CD4-positive, alpha-beta T cell treated with Interleukin-1 beta for 1 hour (primary cell): ENCODE data around the gene LARP1B.
"Not testable (repeated sequence)": the region's sequence is repeated elsewhere in the genome, so short reads cannot be mapped to it uniquely, and the experiment has no call there.

ENCODE experiments used
- DNase-seq, 2 donors: peaks; one replicate each; pipeline ENCODE4 v3.0.0-alpha.2; 2020 to 2022

Gene LARP1B

DNA sequence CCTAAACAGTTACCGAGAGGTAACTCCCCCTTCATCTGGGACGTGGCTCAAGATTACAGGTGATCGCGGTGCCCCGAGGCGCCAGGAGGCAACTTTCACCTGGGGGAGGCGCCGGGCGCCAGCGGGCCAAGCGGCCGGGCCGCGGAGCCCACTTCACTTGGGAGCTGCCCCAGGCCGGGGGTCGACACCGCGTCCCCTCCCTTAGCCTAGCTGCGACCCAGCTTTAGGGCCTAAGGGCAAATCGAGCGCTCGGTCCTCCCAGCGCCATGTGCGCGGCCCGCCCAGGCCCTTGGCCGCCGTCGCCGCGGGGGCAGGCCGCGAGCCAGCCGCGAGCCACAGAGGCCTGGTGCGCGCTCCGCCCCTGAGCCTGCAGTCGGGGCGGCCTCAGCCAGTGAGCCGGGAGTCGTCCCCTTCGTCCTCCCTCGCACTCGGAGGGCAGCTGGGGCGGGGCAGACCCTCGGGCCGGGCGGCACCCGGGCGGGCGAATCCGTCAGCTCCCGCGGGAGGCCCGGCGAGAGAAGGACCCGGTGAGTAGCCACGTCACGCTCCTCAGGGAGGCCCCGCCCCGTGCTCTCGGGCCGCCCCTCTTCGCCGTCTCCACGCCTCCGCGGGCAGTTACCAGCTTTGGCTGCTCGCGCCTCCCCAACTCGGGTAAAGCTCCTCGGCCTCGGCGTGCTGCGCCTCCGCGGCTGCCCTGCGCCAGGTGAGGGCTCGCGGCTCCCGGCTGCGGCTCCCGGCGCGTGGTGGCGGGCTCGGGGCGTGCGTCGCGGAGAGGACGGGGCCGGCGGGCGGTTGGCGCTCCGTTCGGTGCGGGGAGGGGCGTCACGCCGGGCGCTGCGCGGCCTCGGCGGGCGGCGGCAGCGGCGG lies at the start of gene LARP1B:
Gene LARP1B, plus strand, starts transcription at position 614 of the 867 bp plus-strand sequence. CDS start 13,640 bp downstream, outside the sequence.
- peak; percentile 93 for DNase-seq

DNA sequence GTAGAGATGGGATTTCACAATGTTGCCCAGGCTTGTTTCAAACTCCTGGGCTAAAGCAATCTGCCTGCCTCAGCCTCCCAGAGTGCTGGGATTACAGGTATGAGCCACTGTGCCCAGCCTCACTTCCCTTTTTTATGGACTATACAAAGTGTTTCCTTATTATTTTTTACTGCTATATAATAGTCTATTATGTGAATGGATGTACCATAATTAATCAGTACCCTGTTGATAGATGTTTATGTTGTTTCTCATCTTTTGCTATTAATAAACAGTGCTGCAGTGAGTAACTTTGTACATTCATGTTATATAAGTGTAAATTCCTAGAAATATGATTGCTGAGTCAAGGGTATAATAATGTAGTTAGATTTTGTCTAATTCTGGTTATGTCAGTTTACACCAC lies 35.8 kb upstream of the LARP1B start:
- DNase-seq: no peak

DNA sequence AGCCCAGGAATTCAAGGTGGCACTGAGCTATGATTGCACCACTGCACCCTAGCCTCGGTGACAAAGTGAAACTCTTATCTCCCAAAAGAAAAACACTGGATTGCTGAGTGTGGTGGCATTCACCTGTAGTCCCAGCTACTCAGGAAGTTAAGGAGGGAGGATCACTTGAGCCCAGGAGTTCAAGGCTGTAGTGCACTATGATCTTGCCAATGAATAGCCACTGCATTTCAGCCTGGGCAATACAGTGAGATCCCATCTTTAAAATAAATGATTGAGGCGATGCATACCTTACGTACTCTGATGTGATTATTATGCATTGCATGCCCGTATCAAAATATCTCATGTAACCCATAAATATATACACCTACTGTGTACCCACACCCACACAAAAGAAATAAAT lies 31.2 kb upstream of the LARP1B start:
- DNase-seq: no peak

DNA sequence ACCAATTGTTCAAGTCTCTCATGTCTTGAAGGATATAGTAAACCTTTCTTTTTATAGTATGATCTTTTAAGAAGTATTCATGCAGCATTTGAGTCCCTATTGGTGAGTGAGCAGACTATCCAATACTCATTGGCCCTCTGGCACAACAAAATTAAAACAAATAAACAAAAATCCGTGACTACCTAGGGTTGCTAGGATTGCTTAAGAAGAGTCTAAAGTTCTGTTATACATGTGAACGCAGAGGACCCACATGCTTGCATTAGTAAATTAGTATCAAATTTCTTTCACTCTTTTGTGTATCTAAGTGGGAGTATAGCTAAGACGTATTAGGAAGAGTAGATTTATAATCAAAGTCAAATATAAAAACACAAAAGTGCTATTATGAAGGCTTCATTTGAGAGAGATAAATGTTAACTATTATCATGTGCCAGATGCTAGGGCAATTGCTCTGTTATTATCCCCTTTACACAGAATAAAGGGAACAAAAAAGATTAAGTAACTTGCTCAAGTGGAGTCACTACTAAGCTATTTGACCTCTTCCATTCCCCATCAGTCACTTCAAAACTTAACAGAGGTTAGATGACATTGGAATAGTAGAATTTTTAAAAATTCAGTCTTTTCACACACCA lies 29.2 kb upstream of the LARP1B start:
- no peak for DNase-seq

DNA sequence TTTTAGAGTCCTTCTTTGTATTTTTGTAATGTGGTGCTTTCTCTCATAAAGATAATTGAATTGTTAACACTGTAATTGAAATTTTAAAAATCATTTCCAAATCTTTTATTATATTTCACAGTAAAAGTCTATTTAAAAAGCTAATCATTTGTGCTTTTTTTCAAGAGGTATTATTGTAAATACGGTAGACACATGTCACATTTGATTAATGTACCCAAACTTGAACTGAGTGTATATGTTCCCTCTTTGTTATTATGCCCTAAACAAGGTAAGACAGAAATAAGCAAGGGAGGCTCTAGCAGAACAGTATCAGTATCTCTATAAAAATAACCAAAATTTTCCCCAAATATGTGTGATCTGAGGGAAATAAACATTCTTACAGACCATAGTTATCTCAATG lies 21.5 kb upstream of the LARP1B start:
- no peak for DNase-seq

DNA sequence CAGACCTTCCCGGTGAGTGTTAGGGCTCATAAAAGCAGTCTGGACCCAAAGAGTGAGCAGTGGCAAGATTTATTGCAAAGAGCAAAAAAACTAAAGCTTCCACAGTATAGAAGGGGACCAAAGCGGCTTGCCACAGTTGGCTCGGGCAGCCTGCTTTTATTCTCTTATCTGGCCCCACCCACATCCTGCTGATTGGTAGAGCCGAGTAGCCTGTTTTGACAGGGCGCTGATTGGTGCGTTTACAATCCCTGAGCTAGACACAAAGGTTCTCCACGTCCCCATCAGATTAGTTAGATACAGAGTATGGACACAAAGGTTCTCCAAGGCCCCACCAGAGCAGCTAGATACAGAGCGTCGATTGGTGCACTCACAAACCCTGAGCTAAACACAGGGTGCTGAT lies 14.1 kb upstream of the LARP1B start:
- not testable (repeated sequence) for DNase-seq

DNA sequence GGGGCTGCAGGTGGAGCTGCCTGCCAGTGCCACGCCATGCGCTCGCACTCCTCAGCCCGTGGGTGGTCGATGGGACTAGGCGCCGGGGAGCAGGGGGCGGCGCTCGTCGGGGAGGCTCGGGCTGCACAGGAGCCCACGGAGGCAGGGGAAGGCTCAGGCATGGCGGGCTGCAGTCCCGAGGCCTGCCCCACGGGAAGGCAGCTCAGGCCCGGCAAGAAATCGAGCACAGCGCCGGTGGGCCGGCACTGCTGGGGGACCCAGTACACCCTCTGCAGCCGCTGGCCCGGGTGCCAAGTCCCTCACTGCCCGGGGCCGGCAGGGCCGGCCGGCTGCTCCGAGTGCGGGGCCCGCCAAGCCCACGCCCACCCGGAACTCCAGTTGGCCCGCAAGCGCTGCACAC lies 13.6 kb upstream of the LARP1B start:
- not testable (repeated sequence) for DNase-seq

DNA sequence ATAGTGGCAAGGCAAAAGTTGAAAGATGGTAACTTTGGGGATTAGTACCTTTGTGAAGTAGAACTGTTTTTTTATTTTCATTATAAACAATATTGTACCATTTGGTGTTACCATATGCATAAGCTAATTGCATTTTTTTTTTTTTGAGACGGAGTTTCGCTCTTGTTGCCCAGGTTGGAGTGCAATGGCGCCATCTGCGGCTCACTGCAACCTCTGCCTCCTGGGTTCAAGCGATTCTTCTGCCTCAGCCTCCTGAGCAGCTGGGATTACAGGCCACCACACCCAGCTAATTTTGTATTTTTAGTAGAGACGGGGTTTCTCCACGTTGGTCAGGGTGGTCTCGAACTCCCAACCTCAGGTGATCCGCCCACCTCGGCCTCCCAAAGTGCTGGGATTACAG lies 9.9 kb upstream of the LARP1B start:
- peak in 1 of 2 donors; percentile 5 for DNase-seq

DNA sequence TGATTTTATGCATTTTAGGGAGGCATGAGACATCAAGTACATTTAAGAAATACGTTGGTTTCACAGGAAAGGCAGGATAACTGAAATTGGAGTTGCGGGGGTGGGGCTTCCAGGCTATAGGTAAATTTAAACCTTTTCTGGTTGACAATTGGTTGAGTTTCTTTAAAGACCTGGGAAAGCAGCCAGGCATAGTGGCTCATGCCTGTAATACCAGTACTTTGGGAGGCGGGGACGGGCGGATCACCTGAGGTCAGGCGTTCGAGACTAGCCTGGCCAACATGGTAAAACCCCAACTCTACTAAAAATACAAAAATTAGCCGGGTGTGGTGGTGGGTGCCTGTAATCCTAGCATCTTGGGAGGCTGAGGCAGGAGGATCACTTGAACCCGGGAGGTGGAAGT lies 6.2 kb upstream of the LARP1B start:
- DNase-seq: not testable (repeated sequence)

DNA sequence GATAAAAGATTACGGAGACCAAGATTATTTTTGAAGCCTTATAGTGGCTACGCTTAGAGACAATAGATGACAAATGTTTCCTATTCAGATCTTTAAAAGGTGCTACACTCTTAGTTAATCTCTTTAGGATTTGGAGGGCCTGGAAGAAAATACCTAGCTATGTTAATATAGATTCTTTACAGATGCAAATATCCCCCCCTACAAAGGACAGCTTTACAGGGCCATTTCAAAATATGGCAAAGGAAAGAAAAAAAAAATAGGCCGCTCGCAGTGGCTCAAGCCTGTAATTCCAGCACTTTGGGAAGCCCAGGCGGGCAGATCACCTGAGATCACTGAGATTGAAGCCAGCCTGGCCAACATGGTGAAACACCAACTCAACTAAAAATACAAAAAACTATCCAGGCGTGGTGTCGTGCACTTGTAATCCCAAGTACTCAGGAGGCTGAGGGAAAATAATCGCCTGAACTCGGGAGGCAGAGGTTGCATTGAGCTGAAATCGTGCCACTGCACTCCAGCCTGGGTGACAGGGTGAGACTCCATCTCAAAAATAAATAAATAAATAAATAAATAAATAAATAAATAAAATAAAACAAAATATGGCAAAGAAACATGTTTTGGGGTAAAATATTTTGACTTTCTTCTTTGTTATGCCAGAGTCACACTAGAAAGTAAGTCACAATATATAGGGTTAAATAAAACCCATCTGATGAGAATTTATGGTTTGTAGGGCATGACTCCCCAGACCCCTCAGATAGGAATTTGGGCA lies 5.5 kb upstream of the LARP1B start:
- DNase-seq: not testable (repeated sequence)

DNA sequence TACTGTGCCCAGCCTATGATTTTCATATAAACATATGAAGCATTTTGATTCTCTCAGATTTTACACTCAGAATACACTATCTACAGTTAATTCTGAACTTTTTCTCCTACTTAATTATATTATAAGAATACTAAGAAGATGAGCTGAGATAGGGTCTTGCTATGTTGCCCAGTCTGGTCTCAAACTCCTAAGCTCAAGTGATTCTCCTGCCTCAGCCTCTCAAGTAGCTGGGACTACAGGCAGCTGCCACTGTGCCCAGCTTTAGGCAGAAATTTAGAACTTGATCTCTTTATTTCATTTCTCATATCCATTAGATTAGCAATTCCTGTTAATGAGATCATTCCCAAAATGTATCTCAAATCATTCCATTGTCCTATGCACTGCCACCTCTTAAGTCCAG lies 4.7 kb upstream of the LARP1B start:
- DNase-seq: no peak

DNA sequence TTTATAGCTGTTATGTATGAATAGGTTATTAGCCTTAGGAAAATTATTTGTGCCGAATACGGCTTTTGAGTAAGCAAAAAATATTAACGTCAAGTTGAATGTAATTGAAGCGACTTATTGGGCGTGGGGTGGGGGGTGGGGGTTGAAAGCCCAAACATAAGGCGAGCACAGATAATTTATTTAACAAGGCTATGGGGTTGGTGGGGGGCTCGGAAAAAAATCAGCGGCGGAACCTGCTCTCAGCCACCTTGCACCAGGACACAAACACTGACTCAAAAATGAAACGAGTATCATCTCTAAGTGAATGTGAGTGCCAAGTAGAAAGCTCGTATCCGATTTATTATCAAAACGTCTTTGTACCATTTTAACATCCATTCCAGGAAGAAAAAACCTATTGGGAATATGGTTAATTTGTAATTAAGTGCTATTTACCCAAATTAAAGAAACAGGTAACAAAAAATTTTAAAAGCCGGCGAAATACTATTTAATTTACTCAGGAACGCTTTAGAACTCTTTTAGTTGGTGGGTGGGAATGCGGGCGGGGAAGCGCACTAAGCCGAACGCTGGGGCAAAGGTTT lies 902 bp upstream of the LARP1B start:
- DNase-seq: no peak

DNA sequence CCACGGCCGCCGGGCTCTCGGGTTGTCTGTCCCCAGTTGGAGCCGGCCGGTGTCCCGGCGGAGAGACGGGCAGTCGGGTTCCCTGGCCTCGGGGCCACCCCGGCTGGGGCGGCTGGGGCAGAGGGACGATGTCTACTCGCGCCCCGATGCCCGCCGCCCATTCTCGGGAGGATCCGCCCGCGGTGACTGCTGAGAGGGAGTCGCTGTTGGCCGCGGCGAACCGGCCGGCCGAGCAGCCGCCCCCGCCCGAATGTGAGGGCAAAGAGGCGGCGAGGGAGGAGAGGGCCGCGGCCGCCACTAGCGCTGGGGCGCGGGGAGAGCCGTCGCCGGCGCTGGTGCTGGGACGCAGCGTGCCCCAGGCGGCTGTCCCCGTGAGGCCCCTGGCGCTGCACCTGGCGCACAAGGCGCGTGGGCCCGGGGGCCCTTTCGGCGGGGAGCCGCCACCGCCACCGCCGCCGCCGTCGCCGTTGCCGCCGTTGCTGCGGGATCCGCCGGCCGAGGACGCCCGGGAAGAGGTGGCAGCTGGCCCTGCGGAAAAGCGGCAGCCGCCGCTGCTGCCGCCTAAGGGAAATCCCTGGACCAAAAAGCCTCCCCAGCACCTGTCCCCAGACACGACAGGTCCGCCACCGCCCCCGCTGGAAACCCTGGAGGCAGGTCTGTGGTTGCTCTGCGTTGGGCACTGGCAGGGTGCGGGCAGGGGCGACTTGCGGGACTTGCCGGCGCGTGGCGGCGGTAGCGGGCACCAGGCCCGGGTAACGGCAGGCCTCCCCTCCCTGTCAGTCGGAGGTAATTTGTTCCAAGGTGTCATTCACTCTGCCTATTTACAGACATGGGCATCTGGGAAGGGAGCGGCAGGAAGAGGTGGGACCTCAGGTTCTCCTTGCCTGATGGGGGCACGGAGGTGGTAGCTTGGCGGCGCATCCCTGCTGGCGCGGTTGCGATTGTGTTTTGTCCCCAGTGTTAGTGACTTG lies 739 bp downstream of the LARP1B start:
- peak; percentile 54 to 65 for DNase-seq

DNA sequence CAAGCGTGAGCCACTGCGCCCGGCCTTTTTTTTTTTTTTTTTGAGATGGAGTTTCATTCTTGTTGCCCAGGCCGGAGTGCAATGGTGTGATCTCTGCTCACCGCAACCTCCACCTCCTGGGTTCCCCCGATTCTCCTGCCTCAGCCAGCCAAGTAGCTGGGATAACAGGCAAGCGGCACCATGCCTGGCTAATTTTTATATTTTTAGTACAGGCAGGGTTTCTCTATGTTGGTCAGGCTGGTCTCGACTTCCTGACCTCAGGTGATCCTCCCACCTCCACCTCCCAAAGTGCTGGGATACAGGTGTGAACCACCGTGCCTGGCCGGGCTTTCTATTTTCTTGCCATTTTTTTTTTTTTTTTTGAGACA lies 5.3 kb downstream of the LARP1B start:
- not testable (repeated sequence) for DNase-seq

DNA sequence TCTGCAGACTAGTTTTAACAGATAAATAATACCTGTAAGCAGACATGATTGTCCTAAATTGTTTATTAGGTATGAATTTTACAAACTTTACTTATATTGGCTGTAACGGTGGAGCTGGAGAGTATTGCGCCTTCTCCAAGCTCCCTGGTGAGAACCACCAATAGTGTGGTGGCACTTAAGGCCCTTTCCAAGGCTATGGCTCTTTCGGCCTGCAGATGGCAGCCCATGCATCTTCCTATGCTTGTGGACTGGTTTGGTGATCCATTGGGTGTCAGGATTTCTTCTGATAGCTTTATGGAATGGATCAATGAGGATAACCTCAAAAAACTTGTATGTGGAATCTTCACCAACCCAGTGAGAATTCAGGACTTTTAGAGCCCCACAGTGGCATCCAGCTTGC lies 7.8 kb downstream of the LARP1B start:
- DNase-seq: no peak

DNA sequence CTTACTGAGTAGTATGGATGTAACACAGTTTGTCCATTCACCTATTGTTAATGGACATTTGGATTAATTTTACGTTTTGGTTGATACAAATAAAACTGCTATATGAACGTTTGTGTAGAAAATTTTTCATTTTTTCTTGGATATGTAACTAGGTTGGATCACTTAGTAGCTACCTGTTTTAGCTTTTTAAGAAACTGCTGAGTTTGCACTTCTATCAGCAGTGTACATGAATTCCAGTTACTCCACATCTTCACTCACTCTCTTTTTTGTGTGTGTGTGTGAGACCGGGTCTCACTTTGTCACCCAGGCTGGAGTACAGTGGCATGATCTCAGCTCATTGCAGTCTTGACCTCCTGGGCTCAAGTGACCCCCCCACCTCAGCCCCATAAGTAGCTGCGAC lies 15.4 kb downstream of the LARP1B start:
- no peak for DNase-seq

DNA sequence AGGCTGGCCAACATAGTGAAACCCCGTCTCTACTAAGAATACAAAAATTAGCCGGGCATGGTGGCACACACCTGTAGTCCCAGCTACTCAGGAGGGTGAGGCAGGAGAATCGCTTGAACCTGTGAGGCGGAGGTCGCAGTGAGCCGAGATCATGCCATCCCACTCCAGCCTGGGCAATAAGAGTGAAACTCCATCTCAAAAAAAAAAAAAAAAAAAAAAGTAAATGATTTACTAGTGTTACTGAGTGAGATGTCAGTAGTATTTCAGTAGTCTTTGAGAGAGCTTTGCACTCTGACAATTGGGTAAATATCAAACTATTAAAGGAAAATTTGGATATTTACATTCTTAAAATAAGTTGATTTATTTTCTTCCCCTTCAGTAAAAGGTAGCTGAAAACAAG lies 34.2 kb downstream of the LARP1B start:
- not testable (repeated sequence) for DNase-seq

DNA sequence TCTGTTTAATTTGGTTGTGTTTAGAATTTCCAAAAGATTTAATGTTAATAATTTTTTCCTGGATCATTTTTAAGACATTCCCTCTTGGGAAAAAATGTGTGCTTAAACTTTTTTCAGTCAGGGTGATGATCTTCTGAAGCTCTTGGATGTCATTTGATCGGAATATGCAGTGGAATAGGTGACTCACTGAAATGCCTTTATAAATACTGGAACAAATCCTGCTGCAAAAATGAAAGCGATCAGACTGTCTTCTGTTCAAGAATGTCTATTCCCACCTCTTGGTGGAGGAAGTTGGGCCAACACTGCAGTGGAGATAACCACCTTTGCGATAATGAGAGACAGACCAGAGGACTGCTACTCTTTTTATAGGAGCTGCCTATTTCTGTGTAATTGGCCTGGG lies 46.7 kb downstream of the LARP1B start:
- no peak for DNase-seq

DNA sequence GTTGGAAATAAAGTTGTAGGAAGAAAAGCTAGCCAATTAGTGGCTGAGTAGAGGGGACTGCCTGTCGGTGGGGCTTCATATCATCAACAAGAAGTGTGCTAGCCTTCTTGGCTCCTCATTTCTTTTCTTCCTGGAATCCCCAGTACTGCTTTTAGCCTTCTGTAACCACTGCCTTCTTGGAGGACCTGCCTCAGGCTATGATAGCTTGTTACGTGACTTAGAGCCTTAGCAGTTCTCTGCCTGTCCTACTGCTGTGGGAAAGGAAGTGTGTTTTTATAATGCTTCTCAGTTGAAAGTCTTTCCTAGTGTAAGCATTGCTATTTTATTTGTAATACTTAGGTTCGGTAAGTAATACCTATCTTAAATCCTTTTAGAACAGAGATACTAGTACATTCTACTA lies 61.9 kb downstream of the LARP1B start:
- no peak for DNase-seq

DNA sequence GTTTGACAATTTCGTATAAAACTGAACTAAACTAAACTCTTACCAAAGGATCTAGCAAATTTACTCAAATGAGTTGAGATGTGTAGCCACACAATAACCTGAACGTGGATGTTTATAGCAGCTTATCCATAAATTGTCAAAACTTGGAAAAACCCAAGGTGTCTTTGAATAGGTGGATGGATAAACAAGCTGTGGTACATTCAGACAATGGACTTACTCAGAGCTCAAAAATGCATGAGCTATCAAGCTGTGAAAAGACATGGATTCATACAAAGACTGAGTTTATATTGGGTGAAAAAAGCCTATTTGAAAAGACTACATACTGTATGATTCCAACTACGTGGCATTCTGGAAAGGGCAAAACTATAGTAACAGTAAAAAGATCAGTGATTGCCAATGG lies 69.5 kb downstream of the LARP1B start:
- no peak for DNase-seq

DNA sequence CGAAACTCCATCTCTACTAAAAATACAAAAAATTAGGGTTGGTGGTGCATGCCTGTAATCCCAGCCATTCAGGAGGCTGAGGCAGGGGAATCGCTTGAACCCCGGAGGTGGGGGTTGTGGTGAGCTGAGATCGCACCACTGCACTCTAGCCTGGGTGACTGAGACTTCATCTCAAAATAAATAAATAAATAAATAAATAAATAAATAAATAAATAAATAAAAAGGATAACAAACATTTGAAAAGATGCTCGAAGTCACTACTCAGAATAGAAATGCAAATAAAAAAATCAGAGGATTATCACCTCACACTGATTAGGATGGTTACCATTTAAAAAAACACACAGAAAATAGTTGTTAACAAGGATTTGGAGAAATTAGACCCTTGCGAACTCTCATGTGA lies 73.8 kb downstream of the LARP1B start:
- DNase-seq: no peak

DNA sequence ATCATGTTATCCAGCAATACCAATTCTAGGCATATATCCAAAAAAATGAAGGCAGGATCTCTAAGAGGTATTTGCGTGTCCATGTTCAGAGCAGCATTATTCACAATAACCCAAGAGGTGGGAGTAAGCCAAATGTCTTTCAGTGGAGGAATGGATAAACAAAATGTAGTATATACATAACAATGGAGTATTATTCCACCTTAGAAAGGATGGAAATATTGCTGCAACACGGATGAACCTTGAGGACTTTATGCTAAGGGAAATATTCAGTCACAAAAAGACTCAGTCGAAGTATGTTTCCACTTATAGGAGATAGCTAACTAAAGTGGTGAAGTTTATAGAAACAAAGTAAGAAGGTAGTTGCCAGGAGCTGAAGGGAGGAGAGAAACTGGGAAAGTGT lies 74.3 kb downstream of the LARP1B start:
- no peak for DNase-seq
